ENCODE data around the gene MAML3. TPM values are rescaled to one million over a fixed set of nuclear protein-coding genes. Genes with fewer than 3 reads are reported as not detected.

Gene MAML3
- total and polyA plus RNA-seq, 2 of the 13 experiments (the other 11 are each of a cell fraction or from before 2014, with no cell fraction given): 0.05 to 0.13 TPM

DNA sequence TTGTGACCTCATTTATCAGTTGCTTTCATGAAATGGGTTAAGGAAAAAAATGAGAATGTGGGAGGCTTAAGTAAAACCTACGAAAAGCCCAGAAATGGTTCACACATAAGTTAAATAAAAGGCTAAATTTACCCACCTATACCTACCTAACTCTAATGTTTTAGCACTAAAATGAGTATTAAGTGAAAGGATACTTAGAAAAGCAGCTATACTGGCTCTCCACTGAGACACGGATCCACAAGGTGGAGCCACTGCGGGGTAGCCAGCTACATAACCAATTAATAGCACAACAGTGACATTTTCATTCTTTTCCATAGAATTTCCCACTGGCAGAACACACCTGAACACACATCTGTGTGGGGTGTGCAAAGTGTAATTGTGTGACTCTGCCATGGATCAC lies 101.9 kb downstream of the MAML3 start:
- POLR2A ChIA-PET: no interaction called here

More for the DNA sequence above, 101.9 kb downstream of the MAML3 start:
- Histone ChIP-seq H3K36me3 (replicated peaks in 1 of 2; ENCODE audit: control insufficient read depth in 1 of 2, insufficient read depth in 2 of 2, low read length in 2 of 2) (no peaks in the 10 kb centered on the region), H3K9me3 (ENCODE audit: low read length) (no peaks in the 10 kb centered on the region), H3K4me1 (ENCODE audit: insufficient read depth, low read length) (peaks cover 20% of the 10 kb centered on the region), H3K27me3 (ENCODE audit: control insufficient read depth in 1 of 2, insufficient read depth in 2 of 2, low read length in 2 of 2) (peaks cover 0 to 6% of the 10 kb centered on the region in 2 experiments; a peak in 1 of 5 replicates), H3K4me2 (ENCODE audit: low read depth, low read length) (no peak overlapping the region), H4K20me1 (ENCODE audit: insufficient read depth, low read length) (no peaks in the 10 kb centered on the region), H2AFZ (ENCODE audit: low read length) (no peak overlapping the region), H3K4me3 (replicated peaks in 1 of 3; ENCODE audit: insufficient read depth in 1 of 3, low read depth in 2 of 3, low read length in 3 of 3) (no peak overlapping the region), H3K9ac (ENCODE audit: insufficient read depth, low read depth, low read length) (no peak overlapping the region), H3K27ac (ENCODE audit: extremely low read length, insufficient read depth, low read length) (no peak overlapping the region), H3K79me2 (ENCODE audit: insufficient read depth, low read length) (no peaks in the 10 kb centered on the region)
- no TSS peak for BruUV-seq (replicated peaks)
- DNase-seq (ENCODE audit: low spot score) (peak; percentile 10), ATAC-seq (peak; percentile 59), FAIRE-seq (no peak)
- intact Hi-C loops (cut with micrococcal nuclease; ENCODE audit: unreplicated experiment) (loop anchor here (2.0 kb wide), 1 partner anchor 201 kb away; no protein-coding TSS in a partner anchor), in situ Hi-C loops (cut with HindIII; ENCODE audit: extremely low pct_ligation_motif_present, low pct_unique_long_range_greater_than_20kb) (no loop called here)
- no peak for TF ChIP-seq TBP (CRISPR knock-in tag; IDR thresholded peaks at IDR 0.05)
- TF ChIP-seq, protein P1, sequence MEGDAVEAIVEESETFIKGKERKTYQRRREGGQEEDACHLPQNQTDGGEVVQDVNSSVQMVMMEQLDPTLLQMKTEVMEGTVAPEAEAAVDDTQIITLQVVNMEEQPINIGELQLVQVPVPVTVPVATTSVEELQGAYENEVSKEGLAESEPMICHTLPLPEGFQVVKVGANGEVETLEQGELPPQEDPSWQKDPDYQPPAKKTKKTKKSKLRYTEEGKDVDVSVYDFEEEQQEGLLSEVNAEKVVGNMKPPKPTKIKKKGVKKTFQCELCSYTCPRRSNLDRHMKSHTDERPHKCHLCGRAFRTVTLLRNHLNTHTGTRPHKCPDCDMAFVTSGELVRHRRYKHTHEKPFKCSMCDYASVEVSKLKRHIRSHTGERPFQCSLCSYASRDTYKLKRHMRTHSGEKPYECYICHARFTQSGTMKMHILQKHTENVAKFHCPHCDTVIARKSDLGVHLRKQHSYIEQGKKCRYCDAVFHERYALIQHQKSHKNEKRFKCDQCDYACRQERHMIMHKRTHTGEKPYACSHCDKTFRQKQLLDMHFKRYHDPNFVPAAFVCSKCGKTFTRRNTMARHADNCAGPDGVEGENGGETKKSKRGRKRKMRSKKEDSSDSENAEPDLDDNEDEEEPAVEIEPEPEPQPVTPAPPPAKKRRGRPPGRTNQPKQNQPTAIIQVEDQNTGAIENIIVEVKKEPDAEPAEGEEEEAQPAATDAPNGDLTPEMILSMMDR (CRISPR knock-in tag; IDR thresholded peaks at IDR 0.05): peak; percentile 38
- TF ChIP-seq STAG1 (CRISPR knock-in tag; IDR thresholded peaks at IDR 0.05): peak; percentile 25; the same call in 1 of the 2 replicates
- TF ChIP-seq SMC3 (IDR thresholded peaks at IDR 0.05; ENCODE audit: low read length): peak; percentile 14; the same call in 1 of the 2 replicates
- TF ChIP-seq ZNF124 (CRISPR knock-in tag; IDR thresholded peaks at IDR 0.05): no peak
- TF ChIP-seq, protein P2, sequence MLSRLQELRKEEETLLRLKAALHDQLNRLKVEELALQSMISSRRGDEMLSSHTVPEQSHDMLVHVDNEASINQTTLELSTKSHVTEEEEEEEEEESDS (CRISPR knock-in tag; IDR thresholded peaks at IDR 0.05; ENCODE audit: borderline replicate concordance): no peak
- TF ChIP-seq ZBTB42 (CRISPR knock-in tag; IDR thresholded peaks at IDR 0.05): no peak
- no peak for TF ChIP-seq NR3C1 (CRISPR knock-in tag; IDR thresholded peaks at IDR 0.05)
- TF ChIP-seq MIXL1 (CRISPR knock-in tag; IDR thresholded peaks at IDR 0.05): peak; percentile 16; the same call in 1 of the 2 replicates
- CTCF ChIA-PET (ENCODE audit: low intra/inter-chr PET ratio, low total read pairs): interaction anchor here (1.9 kb wide), 1 partner anchor 201 kb away, joined by 5 read pairs; no protein-coding TSS in a partner anchor
- WGBS (ENCODE audit: low lambda C conversion rate): 0% methylated on average over 3 of the region's 3 CpGs

Data from HepG2 (cell line).